EH (cell line): Measurements from ENCODE around the gene NAP1L3.
A peak's percentile ranks its signal among the peaks of the same experiment; 100 is the strongest.

Experiments used
- DNase-seq: peaks from one replicate; pipeline ENCODE4 v3.0.0-alpha.2; 2015; ENCODE audit warnings: low read depth

The NAP1L3 gene, protein sequence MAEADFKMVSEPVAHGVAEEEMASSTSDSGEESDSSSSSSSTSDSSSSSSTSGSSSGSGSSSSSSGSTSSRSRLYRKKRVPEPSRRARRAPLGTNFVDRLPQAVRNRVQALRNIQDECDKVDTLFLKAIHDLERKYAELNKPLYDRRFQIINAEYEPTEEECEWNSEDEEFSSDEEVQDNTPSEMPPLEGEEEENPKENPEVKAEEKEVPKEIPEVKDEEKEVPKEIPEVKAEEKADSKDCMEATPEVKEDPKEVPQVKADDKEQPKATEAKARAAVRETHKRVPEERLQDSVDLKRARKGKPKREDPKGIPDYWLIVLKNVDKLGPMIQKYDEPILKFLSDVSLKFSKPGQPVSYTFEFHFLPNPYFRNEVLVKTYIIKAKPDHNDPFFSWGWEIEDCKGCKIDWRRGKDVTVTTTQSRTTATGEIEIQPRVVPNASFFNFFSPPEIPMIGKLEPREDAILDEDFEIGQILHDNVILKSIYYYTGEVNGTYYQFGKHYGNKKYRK

DNA sequence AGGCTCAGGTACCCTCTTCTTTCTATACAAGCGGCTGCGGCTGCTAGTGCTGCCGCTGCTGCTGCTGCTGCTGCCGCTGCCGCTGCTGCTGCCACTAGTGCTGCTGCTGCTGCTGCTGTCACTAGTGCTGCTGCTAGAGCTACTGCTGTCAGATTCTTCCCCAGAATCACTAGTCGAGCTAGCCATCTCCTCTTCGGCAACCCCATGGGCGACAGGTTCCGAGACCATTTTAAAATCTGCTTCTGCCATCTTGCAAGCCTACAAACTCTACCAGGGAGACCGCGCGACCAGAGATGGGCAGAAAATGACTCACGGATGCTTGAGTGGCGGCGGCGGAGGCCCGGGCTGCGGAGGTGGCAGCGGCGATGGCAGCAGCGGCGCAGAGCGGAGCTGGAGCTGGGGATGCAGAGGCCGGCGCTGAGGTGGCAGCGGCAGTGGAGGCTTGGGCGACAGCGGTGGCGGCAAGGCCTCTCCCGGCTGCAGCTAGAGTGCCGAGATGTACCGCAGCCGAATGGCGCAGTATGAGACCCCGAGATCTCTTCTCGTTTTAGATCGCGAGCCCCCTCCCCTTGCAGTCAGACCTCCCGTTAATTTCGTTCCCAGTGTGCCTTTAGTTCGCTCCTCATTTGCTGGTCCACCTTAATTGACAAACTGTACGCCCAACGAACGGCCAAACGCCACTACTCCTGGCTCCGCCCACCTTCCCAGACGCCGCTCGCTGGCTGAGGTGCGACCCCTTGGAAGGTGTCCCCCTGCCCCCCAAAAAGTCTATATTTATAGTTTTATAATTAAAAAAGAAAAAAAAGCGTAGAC, at the start of gene NAP1L3:
NAP1L3 (minus strand) TSS at position 523 of the 813 bp plus-strand sequence; CDS start at position 249, 274 bp downstream.
- peak; percentile 53 for DNase-seq

DNA sequence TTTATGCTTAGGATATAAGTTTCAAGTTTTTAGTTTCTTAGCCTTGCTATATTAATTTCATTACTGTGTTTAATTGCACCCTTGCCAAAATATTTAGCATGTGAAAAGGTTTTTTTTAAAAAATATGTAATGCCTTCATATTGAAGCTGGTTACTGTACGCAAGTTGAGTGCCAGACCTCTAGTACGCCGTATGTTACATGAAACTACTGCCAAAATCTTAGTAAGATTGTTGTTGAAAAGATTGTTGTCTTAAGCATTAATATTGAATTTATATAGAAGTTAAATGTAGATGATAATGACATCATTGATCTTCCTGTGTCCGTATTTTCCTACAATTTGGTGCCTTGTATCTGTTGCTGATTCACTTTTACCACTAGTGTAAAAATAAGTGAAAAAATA, 37.7 kb upstream of the NAP1L3 start:
- DNase-seq = no peak

DNA sequence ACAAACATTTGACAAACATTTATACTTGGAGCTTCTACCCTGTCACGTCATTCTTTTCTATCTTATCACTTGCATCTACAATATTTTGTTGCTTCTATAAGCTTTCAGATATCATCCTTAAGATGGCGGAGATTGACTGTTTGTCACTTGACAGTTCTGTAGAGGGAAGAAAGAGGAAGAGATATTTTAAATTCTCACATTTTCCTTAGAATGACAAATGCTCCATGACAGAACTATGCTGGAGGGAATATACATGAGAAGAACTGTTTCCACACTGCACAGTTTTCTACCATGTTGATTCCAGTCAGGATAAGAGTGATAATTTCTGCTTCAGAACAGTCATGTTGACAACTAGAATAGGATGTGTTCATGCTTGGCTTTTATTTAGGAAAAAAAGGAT, 30.3 kb upstream of the NAP1L3 start:
- no peak for DNase-seq

DNA sequence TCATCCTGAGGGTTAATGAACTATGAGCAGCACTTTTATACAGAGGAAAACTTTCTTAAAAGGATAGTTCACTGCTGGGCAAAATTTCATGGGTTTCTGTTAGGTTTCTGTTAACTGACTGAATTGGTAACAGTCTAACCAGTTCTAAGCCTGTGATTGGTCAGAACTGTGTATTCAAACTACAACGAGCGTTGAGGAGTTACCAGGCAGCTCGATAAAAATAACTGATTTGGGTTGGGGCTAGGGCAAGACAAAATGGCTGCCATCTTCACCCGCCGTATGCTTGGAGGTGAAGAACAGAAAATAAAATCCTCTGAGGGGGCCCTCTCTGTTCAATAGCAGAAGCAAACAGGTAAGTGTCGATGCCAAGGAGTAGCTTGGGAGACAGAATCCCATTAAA, 22.6 kb upstream of the NAP1L3 start:
- DNase-seq = no peak

DNA sequence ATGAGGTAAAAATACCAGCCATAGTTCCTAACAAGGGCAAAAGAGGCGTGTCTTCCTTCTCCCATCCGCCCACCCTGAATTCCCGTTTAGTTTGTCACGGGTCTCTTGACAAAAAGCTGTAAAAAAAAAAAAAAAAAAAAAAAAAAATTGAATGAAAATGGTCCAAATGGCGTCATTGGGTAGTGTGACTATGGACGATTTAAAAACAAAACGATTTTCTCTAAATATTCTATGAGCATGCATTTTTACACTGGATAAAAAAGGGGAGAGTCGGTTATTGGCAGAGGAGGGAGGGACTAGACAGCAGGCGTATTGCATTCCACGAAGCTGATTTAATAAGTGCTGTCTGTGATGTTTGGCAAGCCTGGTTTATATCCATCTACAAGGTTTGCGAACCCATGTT, 492 bp upstream of the NAP1L3 start, which contains the start of gene FAM133A:
FAM133A (plus strand) TSS at position 338 of the 403 bp plus-strand sequence. CDS start 35,214 bp downstream, outside the sequence.
- peak; percentile 21 for DNase-seq

DNA sequence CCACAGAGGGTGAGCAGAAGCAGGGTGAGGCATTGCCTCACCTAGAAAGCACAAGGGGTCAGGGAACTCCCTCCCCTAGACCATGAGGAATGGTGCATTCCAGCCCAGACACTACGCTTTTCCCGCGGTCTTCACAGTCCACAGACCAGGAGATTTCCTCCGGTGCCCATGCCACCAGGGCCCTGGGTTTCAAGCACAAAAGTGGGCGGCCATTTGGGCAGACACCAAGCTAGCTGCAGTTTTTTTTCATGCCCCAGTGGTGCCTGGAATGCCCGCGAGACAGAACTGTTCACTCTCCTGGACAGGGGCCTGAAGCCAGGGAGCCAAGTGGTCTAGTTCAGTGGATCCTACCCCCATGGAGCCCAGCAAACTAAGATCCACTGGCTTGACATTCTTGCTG, 12.8 kb downstream of the NAP1L3 start:
- no peak for DNase-seq

DNA sequence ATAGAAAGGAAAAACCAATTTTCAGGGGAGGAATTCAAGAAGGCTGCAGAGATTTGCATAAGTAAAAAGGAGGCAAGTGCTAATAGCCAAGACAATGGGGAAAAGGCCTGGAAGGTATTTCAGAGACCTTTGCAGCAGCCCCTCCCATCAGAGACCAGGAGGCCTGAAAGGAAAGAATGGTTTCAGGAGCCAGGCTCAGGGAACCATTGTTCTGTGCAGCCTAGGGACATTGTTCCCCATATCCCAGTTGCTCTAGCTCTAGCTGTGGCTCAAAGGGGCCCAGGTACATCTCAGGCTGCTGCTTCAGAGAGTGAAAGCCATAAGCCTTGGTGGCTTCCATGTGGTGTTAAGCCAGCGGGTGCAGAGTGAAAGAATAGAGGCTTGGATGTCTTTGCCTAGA, 24.0 kb downstream of the NAP1L3 start:
- no peak for DNase-seq

DNA sequence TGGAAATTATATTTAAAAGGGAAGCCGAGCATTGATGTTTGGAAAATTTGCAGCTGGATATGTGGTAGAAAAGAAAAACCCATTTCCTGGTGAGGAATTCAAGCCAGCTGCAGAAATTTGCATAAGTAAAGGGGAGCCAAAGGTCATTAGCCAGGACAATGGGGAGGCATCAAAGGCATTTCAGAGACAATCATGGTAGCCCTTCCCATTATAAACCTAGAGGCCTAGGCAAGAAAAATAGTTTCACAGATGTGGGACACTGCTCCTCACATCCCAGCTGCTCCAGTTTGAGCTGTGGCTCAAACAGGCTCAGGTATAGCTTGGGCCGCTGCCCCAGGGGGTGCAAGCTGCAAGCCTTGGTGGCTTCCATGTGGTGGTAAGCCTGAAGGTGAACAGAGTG, 35.8 kb downstream of the NAP1L3 start:
- no peak for DNase-seq
